ENCODE data around the gene FMNL2.

GRCh38 chr2:152292991-152293390, 42.0 kb upstream of the FMNL2 start:
- no peak for TF ChIP-seq POLR2AphosphoS5 (IDR thresholded peaks at IDR 0.05; ENCODE audit: borderline replicate concordance, low read depth, low read length)
- no peak for TF ChIP-seq FOXP2 (optimal IDR thresholded peaks at IDR 0.05; ENCODE audit: control extremely low read depth, extremely low read length, insufficient read depth)
- no peak for TF ChIP-seq EZH2 (IDR thresholded peaks at IDR 0.05)
